Kidney capillary endothelial cell (primary cell): ENCODE data around the gene USP27X.
A peak's percentile ranks its signal among the peaks of the same experiment; 100 is the strongest.

Experiments
- DNase-seq: peaks from one replicate; pipeline ENCODE4 v3.0.0-alpha.2; 2018; ENCODE audit warnings: low spot score

USP27X gene

DNA sequence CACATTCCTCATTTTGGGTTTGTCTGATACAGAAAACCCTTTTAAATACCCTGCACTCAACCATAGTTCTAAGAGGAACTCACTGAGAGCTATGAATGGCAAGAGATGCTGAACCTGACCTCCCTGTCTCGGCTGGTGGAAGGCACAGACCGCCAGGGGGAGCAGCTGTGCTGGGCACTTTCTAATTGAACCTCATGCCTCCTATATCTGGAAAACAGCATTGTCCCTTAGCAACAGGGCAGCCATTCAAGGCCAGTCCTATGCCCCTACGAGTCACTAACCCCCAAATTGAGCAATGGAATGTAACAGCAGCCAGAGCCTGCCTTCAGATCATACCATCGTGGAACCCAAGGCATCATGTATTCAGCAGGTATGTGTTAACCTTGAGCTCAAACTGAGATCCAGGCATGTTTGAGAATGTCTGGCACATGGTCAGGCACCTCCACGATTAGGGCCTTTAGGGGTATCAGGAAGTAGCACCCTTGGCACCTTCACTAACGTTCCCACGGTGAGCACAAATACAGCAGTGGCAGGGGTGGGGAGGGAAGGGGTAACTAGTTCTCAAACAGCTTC lies 5.1 kb downstream of the USP27X start:
- peak; percentile 30 for DNase-seq

DNA sequence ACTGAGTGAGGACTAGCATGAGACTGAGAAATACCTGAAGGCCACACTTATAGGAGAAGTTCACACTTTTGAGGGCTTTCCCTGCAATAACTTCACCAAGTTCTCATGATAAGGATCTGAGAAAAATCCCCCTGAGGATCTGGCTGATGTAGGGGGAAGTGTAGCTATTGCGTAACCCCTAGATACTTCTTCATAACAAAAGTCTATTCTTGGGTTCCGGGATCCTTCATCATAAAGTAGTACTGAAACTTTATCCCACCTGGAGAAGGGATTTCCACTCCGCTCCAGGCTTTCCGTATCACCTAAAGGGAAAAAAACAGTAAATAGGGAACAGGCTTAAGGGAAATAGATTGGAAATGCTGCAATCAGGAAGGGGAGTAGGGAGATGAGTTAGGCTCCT lies 13.3 kb downstream of the USP27X start:
- DNase-seq = no peak

DNA sequence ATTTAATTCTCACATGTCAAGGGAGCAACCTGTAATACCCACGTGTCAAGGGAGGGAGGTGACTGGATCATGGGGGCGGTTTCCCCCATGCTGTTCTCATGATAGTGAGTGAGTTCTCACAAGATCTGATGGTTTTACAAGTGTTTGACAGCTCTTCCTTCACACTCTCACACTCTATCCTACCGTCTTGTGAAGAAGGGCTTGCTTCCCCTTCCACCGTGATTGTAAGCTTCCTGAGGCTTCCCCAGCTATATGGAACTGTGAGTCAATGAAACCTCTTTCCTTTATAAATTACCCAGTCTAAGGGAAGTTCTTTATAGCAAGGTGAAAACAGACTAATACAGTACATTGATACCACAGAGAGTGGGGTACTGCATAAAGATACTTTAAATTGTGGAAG lies 17.7 kb downstream of the USP27X start:
- no peak for DNase-seq

DNA sequence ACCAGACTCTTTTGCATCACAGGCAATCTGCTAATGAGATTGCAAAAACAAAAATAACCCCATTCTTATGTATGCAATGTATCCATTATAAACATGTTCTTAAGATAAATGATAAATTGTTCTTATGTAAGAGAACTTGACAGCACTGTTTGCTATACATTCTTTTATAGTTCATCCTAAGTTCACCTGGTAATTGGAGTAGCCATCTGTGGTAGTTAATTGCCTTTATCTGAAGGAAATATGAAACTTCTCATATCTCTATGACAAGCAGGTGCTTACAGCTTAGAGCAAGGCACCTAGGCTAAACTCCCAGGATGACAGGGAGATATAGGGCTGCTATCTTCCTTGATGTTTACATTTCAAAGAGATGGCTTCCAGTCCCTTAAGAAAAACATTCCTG lies 21.8 kb downstream of the USP27X start:
- DNase-seq = no peak

DNA sequence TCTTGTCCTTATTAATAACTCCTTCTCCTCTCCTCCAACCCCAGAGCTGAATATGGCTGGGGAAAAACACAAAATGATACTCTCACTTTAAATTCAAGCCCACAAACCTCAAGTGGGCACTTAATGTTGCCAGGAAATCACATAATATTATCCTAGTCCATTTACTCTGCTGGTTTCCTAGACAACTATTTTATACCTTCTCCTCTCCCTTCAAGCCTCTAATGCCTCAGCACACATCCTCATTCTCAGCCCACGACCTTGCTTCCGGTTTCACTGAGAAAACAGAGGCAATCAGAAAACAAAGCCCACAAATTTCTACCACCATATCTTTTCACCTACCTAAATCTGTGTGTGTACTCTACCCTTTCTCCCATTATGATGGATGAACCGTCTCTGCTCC lies 31.1 kb downstream of the USP27X start:
- DNase-seq = no peak

DNA sequence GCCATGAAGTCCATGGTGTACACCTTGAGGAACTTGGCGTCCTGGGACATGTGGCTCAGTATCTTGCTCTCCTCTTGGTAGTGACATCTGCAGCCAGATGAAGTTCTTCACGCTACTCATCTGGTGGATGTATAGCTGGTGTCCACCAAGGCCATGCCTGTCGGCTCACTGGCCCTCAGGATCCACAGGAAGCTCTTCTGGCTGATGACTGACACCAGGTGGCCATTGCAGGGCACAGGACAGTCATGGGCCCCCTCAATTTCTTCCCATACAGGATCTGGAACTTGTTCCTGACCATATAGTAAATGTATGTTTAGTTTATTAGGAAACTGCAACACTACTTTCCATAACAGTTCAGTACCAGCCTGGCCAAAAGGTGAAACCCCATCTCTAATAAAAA lies 32.8 kb downstream of the USP27X start:
- no peak for DNase-seq

DNA sequence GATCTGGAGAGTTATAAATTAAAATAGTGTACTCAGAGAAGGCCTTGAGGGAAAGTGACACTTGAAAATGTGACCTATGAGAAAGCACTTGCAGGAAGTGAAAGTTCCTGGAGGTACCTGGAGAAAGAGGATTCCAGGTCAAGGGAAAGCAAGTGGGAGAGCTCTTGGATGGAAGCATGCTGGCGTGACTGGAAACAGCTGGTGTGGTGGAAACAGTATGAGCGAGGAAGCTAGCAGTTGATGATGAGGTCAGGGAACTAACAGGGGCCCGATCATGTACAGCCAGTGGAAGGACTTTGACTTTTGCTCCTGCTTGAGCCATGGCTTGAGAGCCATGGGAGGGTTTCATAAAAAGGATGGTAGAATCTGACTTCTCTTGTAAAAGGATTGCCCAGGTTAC lies 33.6 kb downstream of the USP27X start:
- no peak for DNase-seq

DNA sequence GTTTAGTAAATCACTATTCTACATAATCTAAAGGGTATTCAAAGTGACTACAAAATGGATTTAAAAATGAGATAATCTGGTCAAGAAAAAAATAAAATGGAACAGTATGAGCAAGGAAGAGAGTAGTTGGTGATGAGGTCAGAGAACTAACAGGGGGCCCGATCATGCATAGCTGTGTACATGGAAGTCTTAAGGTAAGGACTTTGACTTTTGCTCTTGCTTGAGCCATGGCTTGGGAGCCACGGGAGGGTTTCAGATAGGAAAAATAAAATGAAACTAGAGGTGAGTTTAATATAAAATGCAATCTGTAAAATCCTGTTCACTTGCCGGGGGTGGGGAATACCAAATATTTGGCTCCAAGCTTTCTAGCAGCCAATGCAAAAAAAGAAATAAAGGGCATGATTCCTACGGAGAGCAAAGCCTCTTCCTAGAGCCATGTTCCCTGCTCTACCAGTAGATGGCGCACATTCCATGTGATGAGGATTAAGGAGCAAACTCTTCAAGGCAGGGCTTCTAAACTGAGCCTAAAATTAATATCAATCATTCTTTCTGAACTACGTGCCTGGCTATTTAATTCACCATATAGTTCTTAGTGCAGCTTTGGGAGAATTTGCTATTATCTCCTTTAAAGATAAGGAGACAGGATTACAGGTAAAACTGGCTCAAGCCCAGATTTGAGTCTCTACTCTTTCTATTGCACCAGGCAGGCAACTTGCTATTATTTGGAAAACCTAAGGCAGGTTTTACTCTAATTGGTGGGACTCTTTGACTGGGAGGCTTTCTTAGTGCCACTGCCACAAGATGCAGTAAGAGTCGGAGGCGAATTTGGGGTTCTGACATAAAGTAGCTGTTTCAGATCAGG lies 36.3 kb downstream of the USP27X start:
- peak; percentile 62 for DNase-seq

DNA sequence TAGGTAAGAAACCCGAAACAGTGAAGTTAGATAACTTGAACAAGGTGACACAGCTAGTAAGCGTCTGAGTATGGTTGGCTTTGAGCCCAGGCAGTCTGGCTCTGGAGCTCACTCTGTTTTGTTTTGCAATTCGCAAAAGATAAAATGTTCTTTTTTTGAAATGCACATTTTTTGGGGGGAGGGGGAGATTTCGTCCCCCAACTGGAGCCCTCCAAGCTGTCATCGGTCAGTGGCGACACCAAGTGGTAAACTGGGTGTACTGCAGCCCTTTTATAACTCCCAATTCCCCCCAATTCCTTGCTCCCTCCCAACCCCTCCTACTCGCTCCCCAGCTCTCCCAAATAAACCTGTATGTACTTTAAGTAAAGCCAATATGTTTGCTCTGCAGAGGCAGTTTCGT lies 40.3 kb downstream of the USP27X start:
- peak; percentile 13 for DNase-seq

DNA sequence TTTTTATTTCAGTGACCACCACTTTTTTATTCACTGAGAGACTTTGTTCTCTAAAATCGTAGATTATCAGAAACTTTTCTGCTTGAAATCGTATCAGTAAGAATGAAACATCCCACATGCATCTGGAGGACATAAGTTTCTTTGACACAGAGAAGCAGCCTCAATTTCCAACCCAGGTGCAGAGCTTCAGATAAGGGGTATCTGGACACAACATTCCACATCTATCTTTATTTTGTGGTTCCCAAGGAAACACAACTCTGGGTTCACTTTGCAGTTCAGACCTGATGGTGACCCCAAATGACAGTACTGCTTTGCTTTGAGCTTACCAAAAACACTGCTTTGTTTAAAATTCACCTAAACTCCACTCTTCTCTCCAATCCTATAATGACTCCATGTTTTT lies 41.8 kb downstream of the USP27X start:
- DNase-seq = no peak

DNA sequence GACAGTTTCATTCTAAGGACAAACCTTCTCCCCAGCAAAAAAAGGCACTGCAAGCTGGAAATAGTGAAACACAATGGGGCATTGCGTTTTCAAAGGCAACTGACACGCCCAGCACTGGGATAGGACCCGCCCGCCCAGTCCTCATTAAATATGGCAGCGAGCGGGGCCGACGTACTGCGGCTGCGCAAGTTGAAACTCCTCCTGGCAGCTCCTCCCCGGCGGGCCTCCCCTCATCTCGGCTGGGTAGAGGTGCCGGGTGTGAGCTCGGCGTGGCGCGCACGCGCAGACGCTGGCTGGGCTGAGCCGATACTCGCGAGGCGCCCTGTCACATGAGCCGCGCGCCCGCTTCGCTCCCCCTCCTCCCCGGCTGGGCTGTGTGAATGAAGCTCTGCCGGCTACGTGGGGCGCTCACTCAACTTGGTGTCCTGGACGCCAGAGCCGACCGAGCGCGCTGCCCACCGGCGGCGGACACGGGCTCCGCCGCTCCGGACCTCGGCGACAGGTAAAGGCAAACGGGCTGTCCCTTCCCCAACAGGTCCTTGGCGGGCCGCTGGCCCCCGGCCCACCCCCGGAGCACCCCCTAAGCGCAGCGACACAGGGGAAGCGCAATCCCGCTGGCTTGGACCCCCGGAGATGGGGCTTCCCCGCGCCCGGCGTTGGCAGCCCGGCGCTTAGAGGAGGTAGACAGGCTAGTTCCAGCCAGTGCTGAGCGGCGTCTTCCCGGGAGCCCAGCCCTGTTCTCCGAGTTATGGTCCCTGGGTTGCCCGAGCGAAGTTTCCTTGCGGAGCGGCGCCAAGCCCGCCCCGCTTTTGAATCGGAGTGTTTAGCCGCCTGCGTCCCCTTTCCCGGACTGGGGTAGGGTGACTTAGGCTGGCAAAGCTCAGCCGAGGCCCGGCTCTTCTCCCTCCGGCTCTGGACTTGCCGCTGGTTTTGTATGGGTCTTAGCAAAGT lies 43.3 kb downstream of the USP27X start, which contains the start of gene CLCN5:
CLCN5 (plus strand) TSS at position 306 of the 951 bp plus-strand sequence. CDS start 2,703 bp downstream, outside the sequence.
- peak; percentile 83 for DNase-seq

DNA sequence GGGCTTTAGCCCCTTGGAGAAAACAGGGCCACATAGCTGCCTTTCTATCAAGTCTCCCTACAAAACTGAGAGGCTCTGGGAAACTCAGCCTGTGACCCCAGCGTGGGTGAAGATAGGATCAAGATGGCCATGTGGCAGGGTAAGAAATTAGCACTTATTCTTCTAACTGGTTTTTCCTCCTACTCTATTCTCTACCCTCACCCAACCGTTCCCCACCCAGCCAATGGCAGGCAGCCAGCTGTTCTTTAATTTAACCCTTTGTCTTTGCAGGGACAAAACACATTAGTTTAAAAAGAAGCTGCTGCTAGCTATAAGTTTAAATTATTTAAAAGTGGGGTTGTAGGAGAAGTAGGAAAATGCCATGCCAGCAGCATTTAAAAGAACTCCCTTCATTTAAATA lies 45.9 kb downstream of the USP27X start:
- DNase-seq = no peak

DNA sequence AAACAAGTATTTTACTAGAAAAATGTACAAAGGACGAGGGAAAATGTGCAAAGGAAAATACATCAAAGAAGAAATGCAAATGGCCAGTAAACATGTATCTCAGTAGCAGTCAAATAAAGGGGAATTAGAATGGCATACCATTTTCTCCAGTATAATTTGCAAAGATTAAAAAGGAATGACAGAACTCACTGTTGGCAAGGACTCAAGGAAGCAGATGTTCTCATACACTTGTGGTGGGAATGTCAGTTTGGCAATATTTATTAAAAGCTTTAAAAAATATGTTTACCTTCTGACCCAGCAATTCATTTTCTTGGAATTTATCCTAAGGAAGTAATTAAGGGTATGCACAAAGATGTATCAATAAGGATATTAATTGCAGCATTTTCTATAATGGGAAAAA lies 50.8 kb downstream of the USP27X start:
- DNase-seq = no peak
